Esophagus muscularis mucosa (tissue), 3 donors: Measurements from ENCODE around the gene SUFU.

Experiments
- CTCF ChIP-seq, 3 experiments: fragments of 200-600 bp in 2 of 3; fragments of 450-650 bp in 1 of 3; sonication (generic) in 2 of 3; IDR thresholded peaks; one replicate each; pipeline ENCODE4 v1.5.1; 2017 to 2019; ENCODE audit warnings: antibody characterized with exemption in 3 of 3, mild to moderate bottlenecking in 2 of 3, moderate library complexity in 1 of 3
- POLR2A ChIP-seq: fragments of 450-650 bp; IDR thresholded peaks from one replicate; pipeline ENCODE4 v1.6.1; 2017; ENCODE audit warnings: antibody characterized with exemption, moderate library complexity, mild to moderate bottlenecking, low read depth

- TF ChIP-seq POLR2A (no peak), CTCF (IDR thresholded peaks at IDR 0.05) (no peak)
These were observed 178.6 kb downstream of the SUFU start for GRCh38 chr10:102682416-102682815.
